Measurements from ENCODE around the gene NDUFB6. TPM values are rescaled to one million over a fixed set of nuclear protein-coding genes. Genes with fewer than 3 reads are reported as not detected.

The NDUFB6 gene
- total and polyA plus RNA-seq, 2 donors (not counting 1 experiment from before 2014, with no cell fraction given) = 35.5 to 60.9 TPM

GRCh38 chr9:32581512-32582143, 8.7 kb upstream of the NDUFB6 start:
- H3K36me3 ChIP-seq (ENCODE audit: control insufficient read depth, insufficient read depth, low read length) = no peaks in the 10 kb centered on the region
- TF ChIP-seq EZH2 (IDR thresholded peaks at IDR 0.05; ENCODE audit: low read length, missing control alignments) (no peak), CTCF (conservative IDR thresholded peaks at IDR 0.05 in 1 of 2, IDR thresholded peaks at IDR 0.05 in 1 of 2; ENCODE audit: low read depth in 1 of 2, low read length in 2 of 2) (peak; percentile 52 to 73)
- no peaks in the 10 kb centered on the region for H3K79me2 ChIP-seq (ENCODE audit: control insufficient read depth, insufficient read depth, low read length)
- H3K27me3 ChIP-seq (ENCODE audit: control insufficient read depth, insufficient read depth, low read length) = no peaks in the 10 kb centered on the region
- no peaks in the 10 kb centered on the region for H3K4me1 ChIP-seq (ENCODE audit: control insufficient read depth, extremely low read depth, insufficient read depth, low read length)
- no peak overlapping the region for H3K4me2 ChIP-seq (ENCODE audit: extremely low read depth, insufficient read depth, low read length)
- H3K4me3 ChIP-seq (replicated peaks in 1 of 4; ENCODE audit: control extremely low read depth in 1 of 4, insufficient read depth in 1 of 4, low read depth in 3 of 4, low read length in 4 of 4) = no peak overlapping the region
- DNase-seq (ENCODE audit: low read depth in 2 of 2) = peak; percentile 67 to 73
- H2AFZ ChIP-seq (ENCODE audit: low read length) = no peak overlapping the region
- no peak overlapping the region for H3K27ac ChIP-seq (ENCODE audit: insufficient read depth, low read length)
- no peaks in the 10 kb centered on the region for H3K9me3 ChIP-seq (ENCODE audit: control insufficient read depth, insufficient read depth, low read depth, low read length)
- H3K9ac ChIP-seq (ENCODE audit: insufficient read depth, low read length) = no peak overlapping the region
- H4K20me1 ChIP-seq (ENCODE audit: control insufficient read depth, extremely low read depth, insufficient read depth, low read length) = no peaks in the 10 kb centered on the region

GRCh38 chr9:32580631-32581300, 7.8 kb upstream of the NDUFB6 start:
- H3K36me3 ChIP-seq (ENCODE audit: control insufficient read depth, insufficient read depth, low read length) = no peaks in the 10 kb centered on the region
- TF ChIP-seq EZH2 (IDR thresholded peaks at IDR 0.05; ENCODE audit: low read length, missing control alignments) = no peak
- TF ChIP-seq CTCF (conservative IDR thresholded peaks at IDR 0.05 in 1 of 2, IDR thresholded peaks at IDR 0.05 in 1 of 2; ENCODE audit: low read depth in 1 of 2, low read length in 2 of 2) = peak in 1 of 2 donors; percentile 4
- no peak overlapping the region for H2AFZ ChIP-seq (ENCODE audit: low read length)
- no peak overlapping the region for H3K4me3 ChIP-seq (replicated peaks in 1 of 4; ENCODE audit: control extremely low read depth in 1 of 4, insufficient read depth in 1 of 4, low read depth in 3 of 4, low read length in 4 of 4)
- H4K20me1 ChIP-seq (ENCODE audit: control insufficient read depth, extremely low read depth, insufficient read depth, low read length) = no peaks in the 10 kb centered on the region
- no peaks in the 10 kb centered on the region for H3K9me3 ChIP-seq (ENCODE audit: control insufficient read depth, insufficient read depth, low read depth, low read length)
- no peak for DNase-seq (ENCODE audit: low read depth in 2 of 2)
- no peak overlapping the region for H3K9ac ChIP-seq (ENCODE audit: insufficient read depth, low read length)
- no peaks in the 10 kb centered on the region for H3K79me2 ChIP-seq (ENCODE audit: control insufficient read depth, insufficient read depth, low read length)
- H3K27me3 ChIP-seq (ENCODE audit: control insufficient read depth, insufficient read depth, low read length) = no peaks in the 10 kb centered on the region
- H3K4me2 ChIP-seq (ENCODE audit: extremely low read depth, insufficient read depth, low read length) = no peak overlapping the region
- H3K4me1 ChIP-seq (ENCODE audit: control insufficient read depth, extremely low read depth, insufficient read depth, low read length) = no peaks in the 10 kb centered on the region
- no peak overlapping the region for H3K27ac ChIP-seq (ENCODE audit: insufficient read depth, low read length)

DNA sequence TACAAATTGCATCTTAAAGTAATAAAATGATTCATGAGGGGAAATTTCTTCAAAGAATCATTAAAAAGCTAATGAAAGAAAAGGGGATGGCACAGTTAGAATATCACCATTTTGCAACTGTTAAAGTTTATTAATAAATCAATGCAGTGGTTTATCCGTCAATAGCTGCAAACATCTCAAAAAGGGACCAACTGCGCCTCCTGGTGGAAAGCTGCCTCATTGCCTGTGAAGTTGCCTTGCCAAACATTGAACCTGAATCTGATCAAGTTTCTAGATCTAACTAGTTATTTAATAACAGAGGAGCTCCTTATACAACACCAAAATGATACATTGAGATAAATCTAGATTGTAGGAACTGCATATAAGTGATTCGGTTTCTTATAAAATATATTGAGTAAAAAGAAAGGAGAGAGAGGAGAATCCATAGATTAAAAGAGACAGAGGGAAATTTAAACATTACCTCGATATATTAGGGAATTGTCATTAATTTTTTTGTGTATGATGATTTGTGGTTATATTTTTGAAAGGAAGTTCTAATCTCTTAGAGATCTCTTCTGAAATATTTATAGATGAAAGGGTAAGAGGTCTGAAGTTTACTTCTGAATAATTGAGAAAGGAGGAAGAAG, 6.9 kb upstream of the NDUFB6 start:
- H3K9ac ChIP-seq (ENCODE audit: insufficient read depth, low read length) = no peak overlapping the region
- H3K4me2 ChIP-seq (ENCODE audit: extremely low read depth, insufficient read depth, low read length) = peak overlapping the region; percentile 11
- H3K79me2 ChIP-seq (ENCODE audit: control insufficient read depth, insufficient read depth, low read length) = no peaks in the 10 kb centered on the region
- H3K27ac ChIP-seq (ENCODE audit: insufficient read depth, low read length) = no peak overlapping the region
- H3K36me3 ChIP-seq (ENCODE audit: control insufficient read depth, insufficient read depth, low read length) = no peaks in the 10 kb centered on the region
- H3K4me3 ChIP-seq (replicated peaks in 1 of 4; ENCODE audit: control extremely low read depth in 1 of 4, insufficient read depth in 1 of 4, low read depth in 3 of 4, low read length in 4 of 4) = no peak overlapping the region
- H3K9me3 ChIP-seq (ENCODE audit: control insufficient read depth, insufficient read depth, low read depth, low read length) = no peaks in the 10 kb centered on the region
- no peaks in the 10 kb centered on the region for H3K27me3 ChIP-seq (ENCODE audit: control insufficient read depth, insufficient read depth, low read length)
- H4K20me1 ChIP-seq (ENCODE audit: control insufficient read depth, extremely low read depth, insufficient read depth, low read length) = no peaks in the 10 kb centered on the region
- no peaks in the 10 kb centered on the region for H3K4me1 ChIP-seq (ENCODE audit: control insufficient read depth, extremely low read depth, insufficient read depth, low read length)
- peak; percentile 20 to 72 for DNase-seq (ENCODE audit: low read depth in 2 of 2)
- H2AFZ ChIP-seq (ENCODE audit: low read length) = no peak overlapping the region
- no peak for TF ChIP-seq EZH2 (IDR thresholded peaks at IDR 0.05; ENCODE audit: low read length, missing control alignments)
- TF ChIP-seq CTCF (conservative IDR thresholded peaks at IDR 0.05 in 1 of 2, IDR thresholded peaks at IDR 0.05 in 1 of 2; ENCODE audit: low read depth in 1 of 2, low read length in 2 of 2) = peak; percentile 96 to 98

Measured in fibroblast of lung (primary cell).